NCI-H345 (cell line): Measurements from ENCODE around the gene BORCS6.

Experiments used
- DNase-seq: peaks from one replicate; lab custom pipeline; 2025; lab: John Stamatoyannopoulos, UW

The BORCS6 gene

GRCh38 chr17:8210761-8211458 is 20.9 kb upstream of the BORCS6 start:
- DNase-seq, result no peak

GRCh38 chr17:8209907-8210760 is 20.2 kb upstream of the BORCS6 start, which contains the start of gene AURKB:
Gene AURKB (minus strand): TSS chr17:8210575. CDS start chr17:8210224, 351 bp downstream.
- DNase-seq, result peak; percentile 91

- no peak for DNase-seq
Measured at GRCh38 chr17:8206536-8206935, 16.6 kb upstream of the BORCS6 start.

- DNase-seq, result no peak
Measured at GRCh38 chr17:8204761-8205555, 15.0 kb upstream of the BORCS6 start.

GRCh38 chr17:8192070-8192815 is 2.3 kb upstream of the BORCS6 start:
- peak; percentile 90 for DNase-seq

- DNase-seq, result no peak
Measured at GRCh38 chr17:8190506-8190905, 526 bp upstream of the BORCS6 start.

GRCh38 chr17:8189041-8189710 is 804 bp downstream of the BORCS6 start:
- no peak for DNase-seq

GRCh38 chr17:8188263-8188839 is 1.6 kb downstream of the BORCS6 start:
- DNase-seq, result no peak

- DNase-seq, result peak; percentile 92
Measured at GRCh38 chr17:8187517-8188262, 2.3 kb downstream of the BORCS6 start.

- peak; percentile 91 for DNase-seq
Measured at GRCh38 chr17:8186787-8187516, 3.0 kb downstream of the BORCS6 start.

- no peak for DNase-seq
Measured at GRCh38 chr17:8186446-8186786, 3.6 kb downstream of the BORCS6 start.

GRCh38 chr17:8185582-8186445 is 4.2 kb downstream of the BORCS6 start:
- DNase-seq, result peak; percentile 72

GRCh38 chr17:8176998-8177731 is 12.8 kb downstream of the BORCS6 start:
- no peak for DNase-seq

- DNase-seq, result peak; percentile 81
Measured at GRCh38 chr17:8176197-8176940, 13.6 kb downstream of the BORCS6 start, which contains the start of gene TMEM107. Gene TMEM107 (minus strand): TSS chr17:8176380. CDS start chr17:8176286, 94 bp downstream.

GRCh38 chr17:8175795-8176196 is 14.2 kb downstream of the BORCS6 start:
- DNase-seq, result no peak

- DNase-seq, result no peak
Measured at GRCh38 chr17:8173871-8174322, 16.1 kb downstream of the BORCS6 start.
